T-helper 17 cell (primary cell): Measurements from ENCODE around the gene BARD1. TPM values are rescaled to one million over a fixed set of nuclear protein-coding genes. Genes with fewer than 3 reads are reported as not detected.
"Not testable (repeated sequence)": the region's sequence is repeated elsewhere in the genome, so short reads cannot be mapped to it uniquely, and the experiment has no call there.

Experiments used
- ATAC-seq: fragments of 150-1000 bp; cut with Tn5 transposase; 2 replicates; pipeline ENCODE4 v1.10.0; 2021; ENCODE audit warnings: mild to moderate bottlenecking, moderate library complexity
- DNase-seq, 3 donors: peaks; one replicate each; pipeline versions ENCODE4 v3.0.0 to v3.0.0-alpha.2; 2020 to 2021
- H3K9me3 ChIP-seq: one replicate; pipeline ENCODE4 v1.7.0; 2013; ENCODE audit warnings: low read length, mild to moderate bottlenecking; ENCODE audit not compliant: control insufficient read depth, poor library complexity, severe bottlenecking
- H3K27ac Mint-ChIP-seq: one replicate; pipeline ENCODE4 v1.8.0; 2022; ENCODE audit warnings: mild to moderate bottlenecking, moderate library complexity, mixed read lengths
- H3K27me3 Mint-ChIP-seq: one replicate; pipeline ENCODE4 v1.8.0; 2022; ENCODE audit warnings: mixed read lengths
- H3K36me3 Mint-ChIP-seq: one replicate; pipeline ENCODE4 v1.8.0; 2022; ENCODE audit warnings: low read depth, mixed read lengths
- H3K4me1 Mint-ChIP-seq: one replicate; pipeline ENCODE4 v1.8.0; 2022; ENCODE audit warnings: mild to moderate bottlenecking, mixed read lengths
- H3K4me3 Mint-ChIP-seq: one replicate; pipeline ENCODE4 v1.8.0; 2022; ENCODE audit warnings: mild to moderate bottlenecking, moderate library complexity, mixed read lengths
- total RNA-seq, 4 donors: library from RNA in 2 of 4; stranded (reverse) in 2 of 4; gene quantifications; one replicate each; pipeline ENCODE4 v1.2.3 and lab custom pipeline; 2022 to 2026

Gene BARD1
- total RNA-seq, 2 donors from 2014 or later = 5.5 to 11.1 TPM

- H3K4me3 Mint-ChIP-seq = no peak overlapping the region
- H3K9me3 ChIP-seq = no peaks in the 10 kb centered on the region
- no peaks in the 10 kb centered on the region for H3K4me1 Mint-ChIP-seq
- no peak overlapping the region for H3K27ac Mint-ChIP-seq
- DNase-seq = no peak
- no peaks in the 10 kb centered on the region for H3K36me3 Mint-ChIP-seq
- no peak for ATAC-seq
- no peaks in the 10 kb centered on the region for H3K27me3 Mint-ChIP-seq
Measured at GRCh38 chr2:214695789-214696188, 113.7 kb downstream of the BARD1 start.

GRCh38 chr2:214683557-214683956, 125.9 kb downstream of the BARD1 start:
- H3K27ac Mint-ChIP-seq, H3K27me3 Mint-ChIP-seq, ATAC-seq, DNase-seq, H3K36me3 Mint-ChIP-seq, H3K4me1 Mint-ChIP-seq, H3K9me3 ChIP-seq: not testable (repeated sequence)
- H3K4me3 Mint-ChIP-seq = peak overlapping the region; percentile 77

GRCh38 chr2:214679736-214680135, 129.7 kb downstream of the BARD1 start:
- H3K36me3 Mint-ChIP-seq = peaks cover 5% of the 10 kb centered on the region
- H3K4me1 Mint-ChIP-seq = peaks cover 3% of the 10 kb centered on the region
- H3K4me3 Mint-ChIP-seq = no peak overlapping the region
- H3K27ac Mint-ChIP-seq = no peak overlapping the region
- no peaks in the 10 kb centered on the region for H3K27me3 Mint-ChIP-seq
- no peak for ATAC-seq
- no peaks in the 10 kb centered on the region for H3K9me3 ChIP-seq
- no peak for DNase-seq

- Mint-ChIP-seq H3K27ac (no peak overlapping the region), H3K36me3 (peaks cover 3% of the 10 kb centered on the region), H3K4me1 (no peaks in the 10 kb centered on the region), H3K27me3 (peaks cover 7% of the 10 kb centered on the region), H3K4me3 (no peak overlapping the region)
- H3K9me3 ChIP-seq = no peaks in the 10 kb centered on the region
- ATAC-seq = no peak
- no peak for DNase-seq
Measured at GRCh38 chr2:214676421-214677089, 132.9 kb downstream of the BARD1 start.
